HEK293T (cell line): ENCODE data around the gene GRPEL1.

Experiments used
- BHLHE40 ChIP-seq: fragments of 450-650 bp; IDR thresholded peaks from 2 replicates; pipeline ENCODE4 v1.6.1; 2016; ENCODE audit warnings: mild to moderate bottlenecking, moderate library complexity, borderline replicate concordance
- CTBP1 ChIP-seq: fragments of 450-650 bp; IDR thresholded peaks from 2 replicates; pipeline ENCODE4 v1.6.1; 2016; ENCODE audit warnings: borderline replicate concordance
- FOXA1 ChIP-seq: fragments of 450-650 bp; IDR thresholded peaks from 2 replicates; pipeline ENCODE4 v1.6.1; 2016; ENCODE audit warnings: mild to moderate bottlenecking
- FOXK2 ChIP-seq: fragments of 450-650 bp; IDR thresholded peaks from 2 replicates; pipeline ENCODE4 v1.6.1; 2016; ENCODE audit warnings: mild to moderate bottlenecking
- FOXM1 ChIP-seq: fragments of 450-650 bp; IDR thresholded peaks from 2 replicates; pipeline ENCODE4 v1.6.1; 2017; ENCODE audit warnings: mild to moderate bottlenecking, borderline replicate concordance
- HDGF ChIP-seq: fragments of 450-650 bp; IDR thresholded peaks from 2 replicates; pipeline ENCODE4 v1.6.1; 2017; ENCODE audit warnings: antibody characterized with exemption, borderline replicate concordance
- LEF1 ChIP-seq: fragments of 450-650 bp; IDR thresholded peaks from 2 replicates; pipeline ENCODE4 v1.6.1; 2017; ENCODE audit warnings: mild to moderate bottlenecking, borderline replicate concordance
- NFRKB ChIP-seq: fragments of 450-650 bp; IDR thresholded peaks from 2 replicates; pipeline ENCODE4 v1.6.1; 2016; ENCODE audit warnings: mild to moderate bottlenecking, moderate library complexity
- SP1 ChIP-seq: fragments of 450-650 bp; IDR thresholded peaks from 2 replicates; pipeline ENCODE4 v1.6.1; 2017
- SUZ12 ChIP-seq: fragments of 450-650 bp; IDR thresholded peaks from 2 replicates; pipeline ENCODE4 v1.6.1; 2016; ENCODE audit warnings: mild to moderate bottlenecking

GRCh38 chr4:7067452-7068278, at the start of gene GRPEL1:
- TF ChIP-seq LEF1 (no peak), SP1 (peak; percentile 66; the same call in 1 of the 2 replicates), FOXA1 (no peak), FOXK2 (no peak), SUZ12 (no peak), FOXM1 (no peak), NFRKB (no peak), HDGF (no peak), BHLHE40 (no peak), CTBP1 (no peak)
